ENCODE results near the gene CCDC137. TPM values are rescaled to one million over a fixed set of nuclear protein-coding genes. Genes with fewer than 3 reads are reported as not detected.

CCDC137 gene
- total RNA-seq, 4 donors from 2014 or later = 4.4 to 11.4 (median 8.8) TPM

DNA sequence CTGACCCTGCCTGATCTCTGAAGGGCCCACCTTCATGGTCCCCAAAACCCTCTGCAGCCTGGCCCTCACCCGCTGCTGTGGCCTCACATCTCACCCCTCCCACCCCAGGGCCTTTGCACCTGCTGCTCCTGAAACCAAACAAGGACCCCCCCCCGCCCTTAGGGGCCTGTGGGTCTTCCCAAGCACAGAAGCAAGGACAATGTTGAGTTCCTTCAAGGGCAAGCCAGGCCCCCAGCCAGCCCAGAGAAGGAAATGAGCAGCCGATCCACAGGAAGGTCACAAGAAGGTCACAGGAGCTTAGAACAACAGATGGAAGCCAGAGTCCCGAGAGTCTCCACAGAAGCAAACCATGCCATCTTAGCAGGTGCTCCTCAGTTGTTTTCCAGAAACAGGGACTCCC, 9.7 kb upstream of the CCDC137 start:
- DNase-seq = no peak
- H3K4me1 ChIP-seq = no peaks in the 10 kb centered on the region
- intact Hi-C loops (cut with DNase I) = no loop called here
- no peak overlapping the region for H3K27ac ChIP-seq
- no peak for TF ChIP-seq CTCF (IDR thresholded peaks at IDR 0.05)
- TF ChIP-seq POLR2A (IDR thresholded peaks at IDR 0.05) = no peak
- 58 to 76% methylated on average over 3 of the region's 4 CpGs for WGBS, 2 donors
- H3K9me3 ChIP-seq = no peaks in the 10 kb centered on the region
- H3K36me3 ChIP-seq = no peaks in the 10 kb centered on the region
- H3K27me3 ChIP-seq = no peaks in the 10 kb centered on the region
- H3K4me3 ChIP-seq (replicated peaks in 1 of 3) = no peak overlapping the region

DNA sequence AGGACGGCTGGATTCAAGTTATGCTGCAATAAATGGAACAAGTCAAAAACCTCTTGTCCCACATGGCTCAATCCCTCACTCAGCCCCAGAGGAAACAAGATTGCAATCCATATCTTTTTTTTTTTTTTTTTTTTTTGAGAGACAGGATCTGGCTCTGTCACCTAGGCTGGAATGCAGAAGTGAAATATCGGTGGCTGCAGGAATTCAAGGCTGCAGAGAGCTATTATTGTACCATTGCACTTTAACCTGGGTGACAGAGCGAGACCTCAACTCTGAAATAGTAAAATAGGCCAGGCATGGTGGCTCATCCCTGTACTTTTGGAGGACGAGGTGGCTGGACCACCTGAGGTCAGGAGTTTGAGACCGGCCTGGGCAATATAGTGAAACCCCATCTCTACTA, 7.5 kb upstream of the CCDC137 start:
- Histone ChIP-seq H3K27me3 (no peaks in the 10 kb centered on the region), H3K9me3 (no peaks in the 10 kb centered on the region), H3K4me3 (replicated peaks in 1 of 3) (no peak overlapping the region), H3K4me1 (no peaks in the 10 kb centered on the region), H3K27ac (no peak overlapping the region), H3K36me3 (no peaks in the 10 kb centered on the region)
- TF ChIP-seq POLR2A (IDR thresholded peaks at IDR 0.05) = no peak
- WGBS, 2 donors = 83 to 84% methylated on average over 5 of the region's 5 CpGs
- DNase-seq = no peak
- intact Hi-C loops (cut with DNase I) = no loop called here

DNA sequence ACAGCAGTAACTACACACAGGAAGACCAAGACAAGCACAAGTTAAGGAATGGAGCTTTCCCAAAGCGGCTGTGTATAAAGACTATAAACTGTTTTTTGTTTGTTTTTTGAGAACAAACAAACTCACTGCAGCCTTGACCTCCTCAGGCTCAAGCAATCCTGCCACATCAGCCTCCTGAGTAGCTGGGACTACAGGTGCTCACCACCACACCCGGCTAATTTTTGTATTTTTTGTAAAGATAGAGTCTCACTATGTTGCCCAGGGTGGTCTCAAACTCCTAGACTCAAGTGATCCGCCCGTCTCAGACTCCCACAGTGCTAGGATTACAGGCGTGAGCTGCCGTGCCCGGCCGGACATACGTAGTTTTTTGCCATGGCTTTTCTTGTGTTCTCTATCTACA, 6.1 kb upstream of the CCDC137 start:
- Histone ChIP-seq H3K4me3 (replicated peaks in 1 of 3) (no peak overlapping the region), H3K36me3 (no peaks in the 10 kb centered on the region), H3K27me3 (no peaks in the 10 kb centered on the region), H3K4me1 (peaks cover 5 to 6% of the 10 kb centered on the region in 2 donors), H3K27ac (no peak overlapping the region), H3K9me3 (no peaks in the 10 kb centered on the region)
- DNase-seq = no peak
- intact Hi-C loops (cut with DNase I) = no loop called here
- WGBS, 2 donors = 93 to 97% methylated on average over 9 of the region's 9 CpGs
- TF ChIP-seq POLR2A (IDR thresholded peaks at IDR 0.05) (no peak), CTCF (IDR thresholded peaks at IDR 0.05) (no peak)

DNA sequence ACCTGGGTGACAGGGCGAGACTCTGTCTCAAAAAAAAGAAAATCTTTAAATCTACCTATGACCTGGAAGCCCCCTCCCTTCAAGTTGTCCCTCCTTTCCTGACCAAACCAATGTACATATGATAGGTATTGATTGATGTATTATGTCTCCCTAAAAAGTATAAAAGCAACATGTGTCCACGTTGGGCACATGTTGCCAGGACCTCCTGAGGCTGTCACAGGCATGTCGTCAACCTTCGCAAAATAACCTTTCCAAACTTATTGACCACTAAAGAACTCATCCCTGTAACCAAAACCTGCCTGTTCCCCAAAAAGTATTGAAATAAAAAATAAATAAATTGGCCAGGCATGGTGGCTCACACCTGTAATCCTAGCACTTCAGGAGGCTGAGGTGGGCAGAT, 4.5 kb upstream of the CCDC137 start:
- no peaks in the 10 kb centered on the region for H3K36me3 ChIP-seq
- intact Hi-C loops (cut with DNase I) = no loop called here
- no peaks in the 10 kb centered on the region for H3K9me3 ChIP-seq
- 93% methylated on average over 4 of the region's 4 CpGs for WGBS, 2 donors
- no peak overlapping the region for H3K4me3 ChIP-seq (replicated peaks in 1 of 3)
- peaks cover 8 to 11% of the 10 kb centered on the region in 2 donors for H3K4me1 ChIP-seq
- TF ChIP-seq POLR2A (IDR thresholded peaks at IDR 0.05) = no peak
- no peak for TF ChIP-seq CTCF (IDR thresholded peaks at IDR 0.05)
- H3K27me3 ChIP-seq = no peaks in the 10 kb centered on the region
- no peak overlapping the region for H3K27ac ChIP-seq
- DNase-seq = no peak

- no peaks in the 10 kb centered on the region for H3K9me3 ChIP-seq
- no peak overlapping the region for H3K27ac ChIP-seq
- H3K4me3 ChIP-seq (replicated peaks in 1 of 3) = no peak overlapping the region
- H3K4me1 ChIP-seq = peaks cover 16 to 23% of the 10 kb centered on the region in 2 donors
- no peak for TF ChIP-seq CTCF (IDR thresholded peaks at IDR 0.05)
- no peak for TF ChIP-seq POLR2A (IDR thresholded peaks at IDR 0.05)
- intact Hi-C loops (cut with DNase I) = no loop called here
- DNase-seq = no peak
- 81 to 93% methylated on average over 3 to 7 of the region's 7 CpGs for WGBS, 2 donors
- no peaks in the 10 kb centered on the region for H3K36me3 ChIP-seq
- H3K27me3 ChIP-seq = no peaks in the 10 kb centered on the region
These were observed 2.5 kb upstream of the CCDC137 start for GRCh38 chr17:81664051-81664470.

Measured in thyroid gland (tissue), 4 donors.